HG03066 (cell line): ENCODE results near the gene ABCA8.
"Not testable (repeated sequence)": the region's sequence is repeated elsewhere in the genome, so short reads cannot be mapped to it uniquely, and the experiment has no call there.

Source experiments
- ATAC-seq: cut with Tn5 transposase; IDR thresholded peaks from one replicate; pipeline ENCODE4 v1.9.1; 2021; ENCODE audit warnings: low read depth; ENCODE audit not compliant: unreplicated experiment

The ABCA8 gene

GRCh38 chr17:68955181-68955841 lies at the start of gene ABCA8:
Gene ABCA8, minus strand, starts transcription at chr17:68955392. Its CDS starts 13,358 bp downstream, at chr17:68942034.
- no peak for ATAC-seq

- ATAC-seq: not testable (repeated sequence)
Observed at GRCh38 chr17:69004759-69005158, 49.6 kb upstream of the ABCA8 start.

DNA sequence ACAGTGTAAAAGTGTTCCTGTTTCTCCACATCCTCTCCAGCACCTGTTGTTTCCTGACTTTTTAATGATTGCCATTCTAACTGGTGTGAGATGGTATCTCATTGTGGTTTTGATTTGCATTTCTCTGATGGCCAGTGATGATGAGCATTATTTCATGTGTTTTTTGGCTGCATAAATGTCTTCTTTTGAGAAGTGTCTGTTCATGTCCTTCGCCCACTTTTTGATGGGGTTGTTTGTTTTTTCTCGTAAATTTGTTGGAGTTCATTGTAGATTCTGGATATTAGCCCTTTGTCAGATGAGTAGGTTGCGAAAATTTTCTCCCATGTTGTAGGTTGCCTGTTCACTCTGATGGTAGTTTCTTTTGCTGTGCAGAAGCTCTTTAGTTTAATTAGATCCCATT lies 44.6 kb upstream of the ABCA8 start:
- not testable (repeated sequence) for ATAC-seq

DNA sequence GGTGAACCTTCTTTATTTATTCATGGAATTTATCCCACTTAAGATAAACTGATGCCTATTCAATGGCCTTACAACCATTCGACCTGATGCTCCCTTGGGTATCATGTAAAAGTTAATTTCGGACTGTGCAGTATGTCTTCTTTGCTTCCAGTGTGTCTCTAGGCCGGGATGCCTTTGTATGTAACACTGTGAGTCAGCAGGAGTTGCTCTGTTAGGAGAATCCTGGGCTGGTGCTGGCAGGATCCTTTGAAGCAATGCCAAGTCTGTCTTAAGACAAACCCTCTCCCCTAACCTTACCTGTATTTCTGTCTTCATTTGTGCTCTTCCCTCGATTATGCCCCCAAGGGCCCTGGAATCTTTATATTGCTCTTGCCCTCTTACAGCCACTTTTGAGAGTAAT lies 37.9 kb upstream of the ABCA8 start:
- ATAC-seq: no peak

DNA sequence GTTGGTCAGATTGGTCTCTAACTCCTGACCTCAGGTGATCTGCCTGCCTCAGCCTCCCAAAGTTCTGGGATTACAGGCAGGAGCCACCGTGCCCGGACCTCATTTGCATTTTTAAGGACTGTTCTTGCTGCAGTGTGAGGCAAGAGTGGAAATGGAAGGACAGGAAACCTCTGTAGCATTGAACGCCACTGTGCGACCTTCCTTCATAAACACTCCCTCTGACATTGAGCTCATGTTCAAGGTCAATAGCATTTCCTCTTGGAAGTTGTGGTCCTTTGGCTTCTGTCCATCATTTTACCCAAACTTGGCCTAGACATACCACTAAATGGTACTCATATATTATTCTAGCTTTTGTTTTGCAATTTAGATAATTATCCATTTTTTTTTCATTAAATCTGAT lies 32.8 kb upstream of the ABCA8 start:
- no peak for ATAC-seq

DNA sequence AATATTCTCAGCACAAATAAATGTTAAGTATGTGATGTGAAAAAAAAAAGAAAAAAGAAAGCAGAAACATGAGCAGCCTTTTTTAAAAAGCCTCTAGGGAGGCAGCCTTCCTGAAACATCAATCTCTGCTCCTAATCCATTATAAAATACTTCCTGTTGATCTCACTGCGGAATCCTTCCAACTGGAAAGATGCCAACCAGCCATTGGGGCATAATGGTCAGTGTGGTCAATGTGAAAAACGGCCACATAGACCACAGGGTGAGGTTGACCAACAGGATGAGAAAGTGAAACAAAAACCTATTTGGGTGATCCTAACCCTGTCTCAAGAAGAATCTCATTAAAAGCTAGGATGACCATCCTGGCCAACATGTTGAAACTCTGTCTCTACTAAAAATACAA lies 26.1 kb upstream of the ABCA8 start:
- peak; percentile 73 for ATAC-seq

DNA sequence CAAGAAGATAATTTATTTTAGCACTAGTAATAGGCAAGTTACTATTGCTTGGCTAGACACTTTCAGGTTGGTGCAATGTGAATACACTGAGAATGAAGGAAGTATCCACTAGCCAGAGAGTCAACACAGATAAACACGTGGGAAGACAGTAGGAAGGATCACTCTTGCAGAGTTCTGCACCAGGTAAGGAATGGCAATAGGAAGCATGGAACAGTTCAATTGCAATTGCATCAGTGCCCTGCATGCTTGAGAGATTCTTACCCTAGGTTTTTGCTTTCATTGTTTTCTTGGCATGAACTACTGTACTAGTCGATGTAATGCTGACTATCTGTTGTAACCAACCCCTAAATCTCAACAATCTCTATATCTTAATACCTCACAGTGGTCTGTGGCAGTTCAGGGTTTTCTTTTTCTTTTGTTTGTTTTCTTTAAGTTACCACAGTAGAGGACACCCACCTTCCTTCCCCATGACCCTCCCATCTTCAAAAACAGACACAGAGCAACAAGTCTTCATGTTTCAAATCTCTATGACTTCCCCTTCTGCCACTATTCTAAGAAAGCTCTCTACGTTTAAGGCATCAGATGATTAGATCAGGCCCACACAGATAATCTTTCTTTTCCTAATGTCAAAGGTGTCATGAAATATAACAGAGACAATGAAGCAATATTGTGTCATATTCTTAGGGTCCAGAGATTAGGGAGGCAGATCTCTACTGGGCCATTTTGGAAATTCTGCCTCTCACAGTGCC lies 18.1 kb upstream of the ABCA8 start:
- ATAC-seq: no peak

GRCh38 chr17:68972119-68972704 lies 17.0 kb upstream of the ABCA8 start:
- ATAC-seq: no peak

GRCh38 chr17:68969101-68969500 lies 13.9 kb upstream of the ABCA8 start:
- no peak for ATAC-seq

DNA sequence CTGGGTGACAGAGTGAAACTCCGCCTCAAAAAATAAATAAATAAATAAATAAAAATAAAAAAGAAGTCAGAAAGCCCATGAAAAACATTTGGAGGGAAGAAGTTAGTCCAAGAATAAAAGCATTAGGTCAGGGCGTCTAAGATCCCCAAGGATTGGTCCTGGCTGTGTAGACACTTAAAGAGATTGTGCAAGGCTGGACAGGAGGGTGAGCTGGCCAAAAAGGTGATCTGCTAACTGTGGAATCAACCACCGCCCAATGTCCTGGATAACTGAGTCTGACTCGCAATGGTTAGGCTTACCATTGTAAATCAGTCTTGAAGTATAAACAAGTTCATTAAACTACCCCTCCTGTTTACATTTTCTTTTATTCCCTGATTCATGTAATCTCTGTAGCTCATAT lies 8.8 kb upstream of the ABCA8 start:
- no peak for ATAC-seq

DNA sequence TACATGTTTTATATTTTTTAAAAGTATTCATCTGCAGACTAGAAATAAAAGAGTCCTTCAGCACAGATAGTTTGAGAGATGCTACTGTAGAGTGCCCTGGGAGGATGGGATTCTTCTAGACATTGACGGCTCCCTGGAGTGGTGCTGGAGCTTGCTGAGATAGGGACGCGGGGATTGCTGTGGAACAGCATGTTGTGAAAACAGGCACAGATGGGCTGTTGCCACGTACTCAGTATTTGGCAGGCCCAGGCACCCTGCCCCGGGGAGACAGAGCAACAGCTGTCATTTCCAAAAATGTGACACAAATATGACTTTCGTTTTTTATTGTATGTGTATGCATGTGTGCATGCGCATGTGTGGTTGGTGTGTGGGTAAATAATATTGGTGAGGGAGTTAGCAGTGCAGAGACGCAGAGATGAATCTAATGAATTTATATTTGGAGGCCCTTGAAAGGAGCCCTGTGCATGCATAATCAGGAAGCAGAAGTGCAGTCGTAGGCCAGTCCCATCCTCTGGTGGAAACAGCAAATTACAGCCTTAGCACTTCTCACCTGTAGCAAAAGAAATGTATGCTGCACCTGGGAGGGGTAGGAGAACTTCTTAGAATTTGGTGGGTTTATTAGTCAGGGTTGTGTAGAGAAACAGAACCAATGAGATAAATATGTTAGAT lies 6.2 kb upstream of the ABCA8 start:
- no peak for ATAC-seq

DNA sequence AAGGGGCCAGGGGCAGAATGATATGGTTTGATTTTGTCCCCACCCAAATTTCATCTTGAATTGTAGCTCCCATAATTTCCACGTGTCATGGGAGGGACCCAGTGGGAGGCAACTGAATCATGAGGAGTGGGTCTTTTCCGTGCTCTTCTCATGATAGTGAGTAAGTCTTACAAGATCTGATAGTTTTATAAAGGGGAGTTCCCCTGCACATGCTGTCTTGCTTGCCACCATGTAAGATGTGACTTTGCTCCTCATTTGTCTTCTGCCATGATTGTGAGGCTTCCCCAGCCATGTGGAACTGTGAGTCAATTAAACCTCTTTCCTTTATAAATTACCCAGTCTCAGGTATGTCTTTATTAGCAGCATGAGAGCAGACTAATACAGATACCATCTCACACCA lies 3.9 kb upstream of the ABCA8 start:
- not testable (repeated sequence) for ATAC-seq

- ATAC-seq: no peak
Observed at GRCh38 chr17:68957944-68958343, 2.8 kb upstream of the ABCA8 start.

- no peak for ATAC-seq
Observed at GRCh38 chr17:68954146-68954896, 871 bp downstream of the ABCA8 start.

- ATAC-seq: no peak
Observed at GRCh38 chr17:68953340-68953997, 1.7 kb downstream of the ABCA8 start.

- no peak for ATAC-seq
Observed at GRCh38 chr17:68950725-68951124, 4.5 kb downstream of the ABCA8 start.

DNA sequence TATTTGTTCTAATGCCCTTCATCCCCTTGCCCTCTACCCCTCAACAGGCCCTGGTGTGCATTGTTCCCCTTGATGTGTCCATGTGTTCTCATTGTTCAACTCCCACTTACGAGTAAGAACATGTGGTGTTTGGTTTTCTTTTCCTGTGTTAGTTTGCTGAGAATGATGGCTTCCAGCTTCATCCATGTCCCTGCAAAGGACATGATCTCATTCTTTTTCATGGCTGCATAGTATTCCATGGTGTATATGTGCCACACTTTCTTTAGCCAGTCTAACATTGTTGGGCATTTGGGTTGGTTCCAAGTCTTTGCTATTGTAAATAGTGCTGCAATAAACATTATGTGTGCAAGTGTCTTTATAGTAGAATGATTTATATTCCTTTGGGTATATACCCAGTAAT lies 7.3 kb downstream of the ABCA8 start:
- not testable (repeated sequence) for ATAC-seq

GRCh38 chr17:68944435-68945035 lies 10.7 kb downstream of the ABCA8 start:
- no peak for ATAC-seq

DNA sequence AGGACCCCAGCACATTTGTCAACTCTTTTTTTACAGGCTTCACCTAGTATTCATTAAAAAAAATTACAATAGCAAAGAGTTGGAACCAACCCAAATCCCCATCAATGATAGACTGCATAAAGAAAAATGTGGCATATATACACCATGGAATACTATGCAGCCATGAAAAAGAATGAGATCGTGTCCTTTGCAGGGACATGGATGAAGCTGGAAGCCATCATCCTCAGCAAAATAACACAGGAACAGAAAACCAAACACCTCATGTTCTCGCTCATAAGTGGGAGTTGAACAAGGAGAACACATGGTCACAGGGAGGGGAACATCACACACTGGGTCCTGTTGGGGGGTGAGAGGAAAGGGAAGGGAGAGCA lies 11.4 kb downstream of the ABCA8 start:
- ATAC-seq: not testable (repeated sequence)
